ENCODE measurements around the gene LYPD1.

- TF ChIP-seq CTCF (IDR thresholded peaks at IDR 0.05) (no peak), POLR2A (IDR thresholded peaks at IDR 0.05) (no peak)
Observed at GRCh38 chr2:132692816-132693215, 22.8 kb upstream of the LYPD1 start.
